ENCODE results near the gene EDN3. TPM values are rescaled to one million over a fixed set of nuclear protein-coding genes. Genes with fewer than 3 reads are reported as not detected.

EDN3 gene
- total and polyA plus RNA-seq, 2 experiments from 2014 or later: 0.13 to 0.17 TPM

- Mint-ChIP-seq H3K27ac (no peak overlapping the region), H3K4me3 (no peak overlapping the region), H3K27me3 (ENCODE audit: insufficient read depth, low read depth, poor library complexity) (peaks cover 7% of the 10 kb centered on the region), H3K9me3 (no peaks in the 10 kb centered on the region), H3K4me1 (peaks cover 5% of the 10 kb centered on the region; the same call in 1 of the 3 replicates), H3K36me3 (ENCODE audit: low read depth) (no peaks in the 10 kb centered on the region)
- 0 out of 2 replicates have a peak, but pooled peaks cover 11% of the 10 kb centered on the region for H3K9me2 ChIP-seq (ENCODE audit: insufficient read depth)
- no peaks in the 10 kb centered on the region for H3K79me2 ChIP-seq (replicated peaks; ENCODE audit: insufficient read depth)
- ATAC-seq: no peak
- H4K20me1 ChIP-seq (replicated peaks; ENCODE audit: insufficient read depth): no peaks in the 10 kb centered on the region
- H3K36me3 ChIP-seq (ENCODE audit: insufficient read depth): no peaks in the 10 kb centered on the region
- no peak overlapping the region for H2AFZ ChIP-seq
- no peak overlapping the region for H3K27ac ChIP-seq (ENCODE audit: low read depth)
- no peaks in the 10 kb centered on the region for H3K4me1 ChIP-seq (ENCODE audit: insufficient read depth)
- no peaks in the 10 kb centered on the region for H3F3A ChIP-seq (replicated peaks; ENCODE audit: low read depth)
- no peak overlapping the region for H3K4me3 ChIP-seq
- no peak overlapping the region for H3K4me2 ChIP-seq
- no peaks in the 10 kb centered on the region for H3K27me3 ChIP-seq (ENCODE audit: insufficient read depth)
- DNase-seq (ENCODE audit: low spot score): no peak
- TF ChIP-seq EZH2 (IDR thresholded peaks at IDR 0.05; ENCODE audit: low read depth, unreplicated experiment) (no peak), NANOG (IDR thresholded peaks at IDR 0.05; ENCODE audit: borderline replicate concordance) (no peak), EZH2phosphoT487 (IDR thresholded peaks at IDR 0.05; ENCODE audit: unreplicated experiment) (no peak), POLR2AphosphoS5 (IDR thresholded peaks at IDR 0.05; ENCODE audit: low read depth) (no peak), STAT1 (IDR thresholded peaks at IDR 0.05; ENCODE audit: unreplicated experiment) (no peak), CTCF (conservative IDR thresholded peaks at IDR 0.05; ENCODE audit: low read depth in 2 of 2) (no peak), JUNB (IDR thresholded peaks at IDR 0.05; ENCODE audit: unreplicated experiment) (no peak)
Measured at GRCh38 chr20:59316911-59317731, 16.7 kb downstream of the EDN3 start.

GRCh38 chr20:59318201-59318790 lies 17.9 kb downstream of the EDN3 start:
- no peaks in the 10 kb centered on the region for H3K36me3 ChIP-seq (ENCODE audit: insufficient read depth)
- H3K79me2 ChIP-seq (replicated peaks; ENCODE audit: insufficient read depth): no peaks in the 10 kb centered on the region
- Mint-ChIP-seq H3K4me1 (peaks cover 11% of the 10 kb centered on the region; the same call in 2 of the 3 replicates), H3K27ac (no peak overlapping the region), H3K27me3 (ENCODE audit: insufficient read depth, low read depth, poor library complexity) (peaks cover 9% of the 10 kb centered on the region), H3K9me3 (no peaks in the 10 kb centered on the region), H3K36me3 (ENCODE audit: low read depth) (no peaks in the 10 kb centered on the region), H3K4me3 (no peak overlapping the region)
- no peaks in the 10 kb centered on the region for H4K20me1 ChIP-seq (replicated peaks; ENCODE audit: insufficient read depth)
- no peak overlapping the region for H3K4me2 ChIP-seq
- no peaks in the 10 kb centered on the region for H3F3A ChIP-seq (replicated peaks; ENCODE audit: low read depth)
- H3K4me3 ChIP-seq: no peak overlapping the region
- DNase-seq (ENCODE audit: low spot score): no peak
- no peaks in the 10 kb centered on the region for H3K4me1 ChIP-seq (ENCODE audit: insufficient read depth)
- no peak for ATAC-seq
- peak overlapping the region; percentile 28; the same call in 1 of the 2 replicates for H2AFZ ChIP-seq
- H3K27me3 ChIP-seq (ENCODE audit: insufficient read depth): no peaks in the 10 kb centered on the region
- H3K9me2 ChIP-seq (ENCODE audit: insufficient read depth): 0 out of 2 replicates have a peak, but pooled peaks cover 4% of the 10 kb centered on the region
- no peak overlapping the region for H3K27ac ChIP-seq (ENCODE audit: low read depth)
- TF ChIP-seq POLR2AphosphoS5 (IDR thresholded peaks at IDR 0.05; ENCODE audit: low read depth): no peak
- TF ChIP-seq CREB1 (CRISPR knock-in tag; IDR thresholded peaks at IDR 0.05; ENCODE audit: low read depth): no peak
- no peak for TF ChIP-seq STAT1 (IDR thresholded peaks at IDR 0.05; ENCODE audit: unreplicated experiment)
- no peak for TF ChIP-seq ETS1 (IDR thresholded peaks at IDR 0.05)
- TF ChIP-seq ZNF462 (CRISPR knock-in tag; IDR thresholded peaks at IDR 0.05): no peak
- TF ChIP-seq NANOG (IDR thresholded peaks at IDR 0.05; ENCODE audit: borderline replicate concordance): no peak
- no peak for TF ChIP-seq EZH2phosphoT487 (IDR thresholded peaks at IDR 0.05; ENCODE audit: unreplicated experiment)
- no peak for TF ChIP-seq ZNF114 (CRISPR knock-in tag; IDR thresholded peaks at IDR 0.05)
- TF ChIP-seq JUNB (IDR thresholded peaks at IDR 0.05; ENCODE audit: unreplicated experiment): no peak

Measured in GM23338 (cell line).